Stimulated activated CD4-positive, alpha-beta T cell treated with anti-CD3 and anti-CD28 coated beads, Interleukin-4, amount 100 ng/mL, for 24 hours (primary cell): ENCODE results near the gene TNFAIP2.
A peak's percentile ranks its signal among the peaks of the same experiment; 100 is the strongest.

Source experiments
- DNase-seq: peaks from one replicate; pipeline ENCODE4 v3.0.0-alpha.2; 2020

Gene TNFAIP2, protein sequence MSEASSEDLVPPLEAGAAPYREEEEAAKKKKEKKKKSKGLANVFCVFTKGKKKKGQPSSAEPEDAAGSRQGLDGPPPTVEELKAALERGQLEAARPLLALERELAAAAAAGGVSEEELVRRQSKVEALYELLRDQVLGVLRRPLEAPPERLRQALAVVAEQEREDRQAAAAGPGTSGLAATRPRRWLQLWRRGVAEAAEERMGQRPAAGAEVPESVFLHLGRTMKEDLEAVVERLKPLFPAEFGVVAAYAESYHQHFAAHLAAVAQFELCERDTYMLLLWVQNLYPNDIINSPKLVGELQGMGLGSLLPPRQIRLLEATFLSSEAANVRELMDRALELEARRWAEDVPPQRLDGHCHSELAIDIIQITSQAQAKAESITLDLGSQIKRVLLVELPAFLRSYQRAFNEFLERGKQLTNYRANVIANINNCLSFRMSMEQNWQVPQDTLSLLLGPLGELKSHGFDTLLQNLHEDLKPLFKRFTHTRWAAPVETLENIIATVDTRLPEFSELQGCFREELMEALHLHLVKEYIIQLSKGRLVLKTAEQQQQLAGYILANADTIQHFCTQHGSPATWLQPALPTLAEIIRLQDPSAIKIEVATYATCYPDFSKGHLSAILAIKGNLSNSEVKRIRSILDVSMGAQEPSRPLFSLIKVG

GRCh38 chr14:103122947-103123633 is at the start of gene TNFAIP2:
Gene TNFAIP2 (plus strand): TSS chr14:103123461. CDS start chr14:103126458, 2,997 bp downstream.
- DNase-seq = no peak

- no peak for DNase-seq
Observed at GRCh38 chr14:103073876-103074728, 49.2 kb upstream of the TNFAIP2 start.

GRCh38 chr14:103074729-103075367 is 48.4 kb upstream of the TNFAIP2 start:
- DNase-seq = no peak

- peak; percentile 79 for DNase-seq
Observed at GRCh38 chr14:103078420-103078749, 44.9 kb upstream of the TNFAIP2 start.

- DNase-seq = no peak
Observed at GRCh38 chr14:103078860-103079587, 44.2 kb upstream of the TNFAIP2 start.

- no peak for DNase-seq
Observed at GRCh38 chr14:103081951-103082350, 41.3 kb upstream of the TNFAIP2 start.

- DNase-seq = no peak
Observed at GRCh38 chr14:103084021-103084919, 39.0 kb upstream of the TNFAIP2 start, which contains the start of gene LBHD2. Gene LBHD2 (plus strand): TSS chr14:103084210. CDS start chr14:103086013, 1,803 bp downstream.

- no peak for DNase-seq
Observed at GRCh38 chr14:103085106-103086091, 37.9 kb upstream of the TNFAIP2 start.

DNA sequence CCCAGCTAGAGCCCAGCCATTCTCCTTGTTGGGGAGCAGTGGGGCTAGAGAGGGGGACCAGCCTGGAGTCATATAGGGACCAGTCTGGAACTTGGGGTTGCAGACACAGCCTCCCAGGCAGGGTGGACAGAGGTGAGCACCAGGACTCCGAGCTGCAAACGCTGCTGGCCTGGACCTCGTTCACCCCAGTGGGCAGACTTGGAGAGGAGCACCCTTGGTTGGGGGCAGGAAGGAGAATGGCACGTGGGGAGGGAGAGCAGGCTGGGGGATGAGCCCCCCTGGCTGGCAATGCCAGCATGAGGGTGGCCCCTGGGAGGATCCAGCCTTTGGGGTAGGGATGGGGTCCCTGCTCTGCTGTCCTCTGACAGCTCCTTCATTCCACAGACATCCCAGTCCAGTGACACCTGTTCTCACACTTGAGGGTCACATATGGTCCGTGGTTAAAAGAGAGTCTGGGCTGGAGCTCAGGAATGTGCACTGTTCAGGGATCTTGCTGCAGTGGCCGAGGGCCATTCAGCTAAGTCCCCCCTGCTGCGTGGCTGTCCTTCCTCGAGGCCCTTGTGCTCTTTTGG is 36.4 kb upstream of the TNFAIP2 start:
- DNase-seq = no peak

DNA sequence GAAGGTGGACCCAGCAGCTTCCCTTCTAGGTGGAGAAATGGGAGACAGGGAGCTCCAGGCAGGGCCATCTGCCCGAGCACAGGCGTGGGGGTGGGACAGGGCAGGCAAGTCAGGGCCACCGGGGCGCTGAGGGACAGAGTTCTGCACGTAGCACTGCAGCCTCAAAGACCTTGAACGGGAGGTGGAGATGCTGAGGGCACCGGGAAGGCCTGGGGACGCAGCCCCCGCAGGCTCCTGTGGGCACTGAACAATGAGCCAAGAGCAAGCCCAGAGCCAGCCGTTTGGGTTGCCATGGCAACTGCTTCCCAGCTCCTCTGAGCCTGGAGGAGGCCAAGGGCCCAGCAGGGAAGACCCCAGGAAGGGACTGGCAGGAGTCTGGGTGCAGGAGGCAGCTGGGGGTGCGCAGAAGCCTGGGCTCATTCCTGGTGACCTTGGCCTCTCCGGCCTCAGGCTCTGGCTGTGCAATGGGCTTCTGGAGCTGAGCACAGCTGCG is 35.9 kb upstream of the TNFAIP2 start:
- DNase-seq = no peak

GRCh38 chr14:103088921-103089320 is 34.3 kb upstream of the TNFAIP2 start:
- no peak for DNase-seq

DNA sequence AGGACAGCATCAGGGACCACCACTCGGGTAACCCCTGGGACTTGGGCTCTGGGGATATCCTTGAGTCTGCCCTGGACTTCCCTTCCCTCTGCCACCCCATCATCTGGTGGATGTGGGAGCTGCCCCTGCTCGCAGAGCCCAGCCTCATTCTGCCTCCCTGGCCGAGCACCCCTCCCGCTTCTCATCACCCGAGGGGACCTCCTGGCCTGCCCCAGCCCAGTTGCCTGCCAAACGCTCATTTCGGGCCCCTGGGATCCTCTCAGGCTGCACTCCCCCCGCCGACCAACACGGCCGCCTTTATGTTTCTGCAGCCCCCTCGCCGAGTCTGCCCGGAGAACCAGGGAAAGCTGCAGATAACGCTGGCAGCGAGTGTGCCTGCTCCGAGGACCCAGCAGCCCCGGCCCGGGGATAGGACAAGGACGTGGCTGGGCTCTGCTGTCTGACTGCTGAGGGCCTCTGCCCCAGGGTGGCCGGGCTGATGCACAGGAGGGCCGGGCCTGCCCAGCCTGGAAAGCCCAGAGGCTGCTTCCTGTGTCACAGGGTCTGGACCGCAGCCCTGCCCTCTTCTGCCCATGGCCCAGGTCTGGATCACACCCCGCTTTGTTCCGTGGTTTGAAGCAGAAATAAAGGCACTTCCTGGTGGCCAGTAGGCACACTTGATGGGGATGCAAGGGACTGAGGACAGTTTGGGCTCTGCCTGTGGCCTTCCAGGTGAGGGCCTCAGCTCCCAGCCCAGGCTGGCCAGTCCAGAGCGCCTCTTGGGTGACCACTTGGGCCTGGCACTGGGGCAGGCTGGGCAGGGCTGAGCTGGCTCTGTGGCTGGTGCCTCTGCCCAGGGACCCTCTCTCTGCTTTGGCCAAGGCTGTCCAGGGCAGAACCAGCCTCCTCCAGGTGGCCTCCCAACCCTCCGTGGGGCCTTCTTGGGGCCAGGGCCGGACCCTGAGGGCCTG is 33.6 kb upstream of the TNFAIP2 start:
- no peak for DNase-seq

GRCh38 chr14:103090481-103091020 is 32.7 kb upstream of the TNFAIP2 start:
- DNase-seq = no peak

DNA sequence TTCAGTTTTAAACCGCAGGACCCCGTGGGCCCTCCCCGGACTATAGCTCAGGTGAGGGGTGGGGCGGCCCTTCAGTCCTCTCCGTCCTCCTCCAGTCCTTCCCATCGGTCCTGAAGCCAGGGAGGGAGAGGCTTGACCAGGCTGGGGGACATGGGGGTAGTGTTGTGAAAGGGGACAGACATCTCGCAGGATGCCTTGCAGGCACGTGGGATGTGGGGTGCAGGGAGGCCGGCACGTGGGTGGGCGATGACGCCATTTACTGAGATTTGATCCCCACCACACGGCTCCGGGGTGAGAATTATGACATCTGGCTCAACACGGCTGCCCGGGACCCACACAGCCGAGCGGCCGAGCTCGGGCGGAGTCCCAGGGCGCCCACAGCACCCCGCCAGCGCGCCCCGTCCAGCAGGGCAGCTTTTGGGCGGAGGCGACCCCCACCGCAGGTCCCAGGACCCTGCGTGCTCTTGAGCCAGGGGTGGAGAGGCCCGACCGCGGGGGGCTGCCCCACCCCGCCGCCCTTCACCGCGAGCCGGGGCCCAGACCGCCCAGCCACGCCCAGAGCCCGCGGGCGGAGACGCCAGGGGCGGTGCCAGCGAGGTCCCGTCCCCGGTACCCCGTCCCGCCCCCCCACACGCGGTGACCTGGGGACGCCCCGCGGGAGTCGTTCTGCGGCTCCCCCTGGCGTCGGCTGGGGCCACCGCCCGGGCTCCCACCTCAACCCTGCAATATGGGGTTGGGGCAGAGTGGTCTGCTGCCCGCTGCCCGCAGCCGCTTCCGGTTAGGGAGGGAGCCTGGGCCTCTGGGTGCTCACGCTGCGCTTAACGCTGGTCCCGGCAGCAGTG is 32.0 kb upstream of the TNFAIP2 start:
- DNase-seq = peak; percentile 76

- DNase-seq = no peak
Observed at GRCh38 chr14:103091883-103092222, 31.4 kb upstream of the TNFAIP2 start.

- DNase-seq = no peak
Observed at GRCh38 chr14:103093856-103094405, 29.3 kb upstream of the TNFAIP2 start.
